HG02623 (cell line): Measurements from ENCODE around the gene URB2.
"Not testable (repeated sequence)": the region's sequence is repeated elsewhere in the genome, so short reads cannot be mapped to it uniquely, and the experiment has no call there.

Experiments used
- ATAC-seq: cut with Tn5 transposase; IDR thresholded peaks from one replicate; pipeline ENCODE4 v1.9.1; 2021; ENCODE audit warnings: moderate library complexity; ENCODE audit not compliant: unreplicated experiment

The URB2 gene

DNA sequence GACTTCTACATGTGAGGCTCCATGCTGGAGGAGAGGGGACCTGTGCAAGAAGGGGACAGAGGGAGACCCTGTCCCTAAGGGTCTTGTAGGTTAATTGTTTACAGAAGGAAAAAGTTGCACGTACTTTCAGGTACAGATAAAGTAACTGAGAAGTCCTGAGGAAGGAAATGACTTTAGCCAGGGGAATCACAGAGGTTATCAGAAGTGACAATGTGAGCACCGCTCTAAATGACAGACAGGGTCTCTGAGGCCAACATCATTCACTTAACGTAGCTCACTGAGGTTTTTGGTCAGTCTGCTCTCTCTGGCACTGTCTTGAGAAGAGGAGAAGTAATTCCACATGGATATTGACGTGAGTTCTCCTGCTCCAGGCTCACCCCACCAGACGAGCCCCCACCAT, 12.1 kb upstream of the URB2 start:
- no peak for ATAC-seq

DNA sequence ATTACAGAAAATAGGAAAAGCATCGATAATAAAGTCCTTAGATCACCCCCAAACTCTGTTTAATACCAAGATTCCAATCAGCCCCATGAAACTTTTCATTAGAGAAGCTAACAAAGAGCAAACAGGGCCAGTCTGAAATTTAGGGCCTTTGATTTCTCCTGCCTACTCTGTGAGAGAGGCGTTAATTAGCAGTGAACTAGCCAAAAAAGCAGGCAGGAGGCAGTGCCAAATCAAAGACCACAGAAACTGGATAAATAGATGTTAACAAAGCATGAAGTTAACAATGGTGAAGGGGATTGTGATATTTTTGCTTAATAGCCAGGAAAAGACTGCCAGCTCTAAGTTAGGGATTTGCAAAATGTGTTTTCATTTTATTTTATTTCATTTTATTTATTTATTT, 11.3 kb upstream of the URB2 start:
- no peak for ATAC-seq

DNA sequence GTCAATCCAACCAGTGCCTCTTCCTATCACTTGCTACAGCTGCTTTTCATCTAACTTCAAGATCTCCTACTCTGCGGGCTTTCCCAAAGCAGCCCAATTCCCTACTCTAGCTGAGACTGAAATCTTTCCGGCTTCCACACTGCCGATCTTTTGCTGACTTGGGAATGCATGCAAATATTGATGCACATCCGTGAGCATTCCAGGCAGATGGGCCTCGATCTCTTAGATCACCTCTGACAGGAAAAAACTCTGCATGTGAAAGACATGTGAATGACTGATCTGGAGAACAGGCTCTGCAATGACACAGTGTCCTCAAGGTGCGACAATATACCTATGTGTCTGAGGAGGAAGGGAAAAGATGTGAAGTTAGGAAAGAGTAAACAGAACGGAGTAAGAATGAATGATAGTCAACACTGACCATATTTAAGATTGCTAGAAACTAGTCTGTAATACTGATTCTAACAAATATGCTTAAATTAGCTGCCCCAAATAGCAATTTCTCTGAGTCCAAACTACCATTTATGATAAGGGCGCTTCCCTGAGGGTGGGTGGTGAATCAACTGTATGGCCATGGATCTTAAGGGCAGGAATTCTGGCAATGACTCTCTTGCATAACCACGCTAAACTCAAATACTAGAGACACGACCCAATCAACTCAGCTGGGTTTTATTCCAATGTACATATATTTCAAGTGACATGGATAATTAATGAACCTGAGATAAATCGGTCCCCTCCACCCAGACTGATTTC, 8.5 kb upstream of the URB2 start:
- no peak for ATAC-seq

DNA sequence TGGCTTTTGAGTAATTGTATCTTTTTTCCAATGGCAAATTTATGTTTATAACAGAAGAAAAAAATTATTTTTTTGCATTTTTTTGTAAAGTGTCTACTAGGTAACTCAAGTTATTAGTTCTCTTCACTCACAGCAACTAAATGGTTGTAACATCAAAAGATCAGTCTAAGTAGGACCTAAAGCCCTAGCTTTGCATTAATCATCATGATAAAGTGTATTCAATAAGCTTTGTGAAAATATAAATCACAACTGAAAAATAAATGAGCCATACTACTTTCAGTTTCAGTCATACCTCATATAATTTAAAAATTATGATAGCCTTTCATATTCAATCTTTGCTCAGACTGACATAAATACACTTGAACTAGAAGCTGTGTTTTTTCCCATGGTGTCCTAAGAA, 7.0 kb upstream of the URB2 start:
- no peak for ATAC-seq

DNA sequence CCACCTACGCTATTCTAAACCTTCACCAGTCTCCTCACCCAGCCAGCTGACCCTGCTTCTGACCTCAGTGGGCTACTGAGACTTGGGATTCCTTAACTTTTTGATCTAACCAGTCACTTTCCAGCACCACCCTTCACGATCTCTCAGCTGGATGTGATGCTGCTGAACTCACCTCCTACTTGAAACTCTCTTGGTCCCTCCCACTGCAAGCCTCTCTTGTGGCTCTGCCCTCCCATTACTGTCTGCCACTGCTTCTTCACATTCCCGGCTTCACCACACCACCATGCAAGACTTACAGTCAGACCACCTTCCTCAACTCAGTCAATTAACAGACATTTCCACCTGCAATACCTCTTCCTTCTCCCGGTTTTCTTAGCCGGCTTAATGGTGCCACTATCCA, 6.4 kb upstream of the URB2 start:
- no peak for ATAC-seq

DNA sequence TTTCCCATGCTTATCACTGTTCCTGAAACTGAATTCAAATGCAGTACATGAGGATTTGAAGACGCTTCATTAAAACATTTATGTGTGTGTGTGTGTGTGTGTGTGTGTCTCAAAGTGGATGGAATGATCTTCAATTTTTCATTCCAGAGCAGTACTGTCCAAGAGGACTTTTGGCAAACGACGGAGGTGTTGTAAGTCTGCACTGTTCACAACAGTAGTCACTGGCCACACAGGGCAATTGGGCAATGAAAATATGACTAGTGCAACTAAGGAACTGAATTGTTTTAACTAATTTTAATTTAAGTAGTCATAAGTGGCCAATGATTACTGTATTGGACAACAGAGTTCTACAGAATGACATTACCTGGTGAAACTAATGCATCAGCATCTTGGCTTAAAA, 5.2 kb upstream of the URB2 start:
- no peak for ATAC-seq

DNA sequence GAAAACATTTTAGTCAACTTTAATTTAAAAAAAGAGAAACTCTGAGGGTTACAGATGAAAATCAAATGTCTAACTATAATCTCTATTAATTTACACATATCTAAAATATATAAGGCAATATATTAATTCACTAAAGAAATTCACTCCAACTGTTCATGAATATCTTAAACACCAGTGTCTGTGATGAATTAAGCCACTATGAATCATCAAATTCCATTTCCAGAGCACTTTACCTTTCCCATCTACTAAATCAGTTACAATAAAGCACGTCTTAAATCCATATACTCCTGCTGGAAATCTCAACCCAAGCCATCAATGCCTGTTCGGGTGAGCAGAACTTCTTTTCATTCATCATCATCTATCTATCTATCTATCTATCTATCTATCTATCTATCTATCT, 4.4 kb upstream of the URB2 start:
- no peak for ATAC-seq

DNA sequence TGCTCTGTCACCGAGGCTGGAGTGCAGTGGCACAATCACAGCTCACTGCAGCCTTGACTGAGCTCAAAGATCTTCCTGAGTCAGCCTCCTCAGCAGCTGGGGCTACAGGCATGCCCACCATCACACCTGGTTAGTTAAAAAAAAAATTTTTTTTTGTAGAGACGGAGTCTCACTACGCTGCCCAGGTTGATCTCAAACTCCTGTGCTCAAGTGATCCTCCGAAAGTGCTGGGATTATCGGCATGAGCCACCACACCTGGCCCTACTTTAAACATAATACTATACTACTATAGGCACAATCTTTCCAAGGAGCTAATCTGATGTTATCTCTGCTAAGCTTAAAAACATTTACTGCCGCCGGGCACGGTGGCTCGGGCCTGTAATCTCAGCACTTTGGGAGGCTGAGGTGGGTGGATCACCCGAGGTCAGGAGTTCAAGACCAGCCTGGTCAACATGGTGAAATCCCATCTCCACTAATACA, 3.4 kb upstream of the URB2 start:
- ATAC-seq: not testable (repeated sequence)

DNA sequence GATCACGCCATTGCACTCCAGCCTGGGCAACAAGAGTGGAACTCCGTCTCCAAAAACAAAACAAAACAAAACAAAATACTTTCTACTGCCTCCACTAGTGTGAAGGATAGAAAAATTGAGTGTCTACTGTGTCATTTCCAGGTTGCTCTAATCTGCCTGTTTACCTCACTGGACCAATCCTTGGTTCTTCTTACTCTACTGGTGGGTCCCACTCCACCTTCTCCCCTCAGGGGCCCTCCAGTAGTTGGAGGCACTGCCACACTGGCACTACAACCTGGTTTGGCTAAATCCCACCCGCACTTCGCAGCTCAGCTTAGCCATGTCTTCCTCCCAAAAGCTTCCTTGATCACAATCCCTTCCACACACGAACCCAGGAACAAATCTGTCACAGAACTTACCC, 2.8 kb upstream of the URB2 start:
- ATAC-seq: no peak

DNA sequence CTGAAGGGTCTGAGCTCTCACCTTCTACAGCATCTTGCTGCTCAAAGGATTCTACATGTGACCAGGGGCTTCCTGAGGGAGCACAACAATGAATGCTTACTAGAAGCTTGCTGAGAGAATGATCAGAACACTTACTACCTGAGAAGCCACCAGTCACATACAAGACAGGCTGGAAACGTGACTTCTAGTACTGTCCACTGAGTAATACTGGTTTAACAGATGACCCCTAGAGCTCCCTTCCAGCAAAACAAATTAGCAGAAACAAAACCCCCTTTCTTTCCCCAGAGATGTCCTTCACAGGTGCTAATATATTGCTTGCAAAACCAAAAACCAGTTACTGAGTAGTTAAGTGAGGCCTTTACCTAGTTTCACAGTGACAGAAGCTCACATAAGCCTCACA, 2.2 kb upstream of the URB2 start:
- no peak for ATAC-seq

DNA sequence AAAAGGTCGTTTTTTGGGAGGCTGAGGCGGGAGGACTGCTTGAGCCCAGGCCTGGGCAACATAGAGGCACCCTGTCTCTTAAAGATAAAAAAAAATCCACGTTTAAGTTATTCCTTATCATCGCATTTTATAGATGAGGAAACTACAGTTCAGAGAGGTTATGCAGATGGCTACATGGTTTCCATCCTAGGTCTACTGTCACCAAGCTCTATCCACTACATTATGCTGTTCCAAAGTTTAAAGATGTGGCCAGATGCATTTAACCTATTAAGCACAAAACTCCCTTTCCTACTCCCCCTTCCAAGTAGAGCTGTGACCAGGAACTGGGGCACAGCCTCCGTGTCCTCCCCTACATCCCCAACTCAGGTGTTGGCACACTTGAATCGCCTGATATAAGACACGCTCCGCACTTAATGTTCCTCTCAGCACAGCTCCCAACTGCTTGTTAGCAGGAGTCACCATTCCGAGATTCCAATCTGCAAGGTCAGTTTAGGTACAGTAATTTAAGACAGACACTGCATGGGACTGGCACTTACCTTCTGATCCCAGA, 1.5 kb upstream of the URB2 start:
- no peak for ATAC-seq

DNA sequence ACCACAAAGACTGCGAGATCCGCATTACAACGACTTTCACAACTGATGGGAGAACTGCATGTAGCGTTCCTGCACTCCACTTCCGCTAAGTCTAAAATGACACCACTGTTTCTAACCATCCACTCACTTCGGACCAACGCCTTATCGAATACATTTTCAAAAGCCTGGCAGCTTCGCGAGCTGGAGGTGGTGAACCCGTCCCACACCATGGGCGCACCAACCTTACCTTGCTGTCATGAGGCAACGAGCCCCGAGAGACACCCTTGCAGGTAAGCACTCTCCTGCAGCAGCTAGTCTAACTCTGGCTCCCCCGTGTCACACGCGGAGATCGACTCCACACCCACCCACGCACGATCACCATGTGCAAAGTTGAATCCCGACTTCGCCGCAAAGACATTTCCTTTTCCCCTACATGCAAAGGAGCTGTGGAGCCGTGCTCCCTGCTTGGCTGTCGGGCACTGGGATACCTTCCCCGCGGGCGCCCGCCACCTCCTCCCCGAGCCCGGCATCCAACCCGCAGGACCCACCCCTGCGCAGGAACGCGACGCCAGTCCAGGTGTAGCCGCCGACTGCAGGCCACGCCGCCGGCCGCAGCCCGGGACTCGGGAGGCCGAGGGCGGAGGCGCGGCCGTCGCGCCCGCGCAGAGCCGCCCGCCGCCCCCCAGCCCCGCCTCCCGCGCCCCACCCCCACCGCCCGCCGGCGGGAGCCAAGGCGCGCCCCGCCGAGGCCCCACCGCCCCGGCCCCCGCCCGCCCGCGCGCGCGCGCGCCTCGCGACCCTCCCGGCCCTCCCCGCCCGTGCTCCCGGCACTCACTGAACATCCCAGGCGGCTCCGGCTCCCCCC, 754 bp upstream of the URB2 start:
- peak; percentile 33 for ATAC-seq

DNA sequence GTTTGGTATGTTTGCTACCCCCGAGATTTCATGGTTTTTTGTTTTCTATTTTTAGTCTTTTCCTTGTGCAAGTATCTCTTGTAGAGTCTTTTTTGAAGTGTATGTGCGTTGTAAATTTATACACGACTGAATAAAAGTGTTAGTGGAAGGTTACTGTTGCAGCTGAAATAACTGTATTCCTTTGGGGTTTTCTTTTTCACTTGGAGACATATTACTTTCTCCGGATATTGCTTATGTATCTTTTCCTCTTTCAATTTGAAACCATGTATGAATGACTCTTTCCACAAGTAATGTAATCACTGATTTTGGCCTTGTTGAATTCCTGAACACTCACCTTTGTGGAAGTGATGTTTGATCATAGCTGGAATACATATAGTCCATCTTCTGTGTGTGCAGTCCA, 956 bp downstream of the URB2 start:
- ATAC-seq: no peak

DNA sequence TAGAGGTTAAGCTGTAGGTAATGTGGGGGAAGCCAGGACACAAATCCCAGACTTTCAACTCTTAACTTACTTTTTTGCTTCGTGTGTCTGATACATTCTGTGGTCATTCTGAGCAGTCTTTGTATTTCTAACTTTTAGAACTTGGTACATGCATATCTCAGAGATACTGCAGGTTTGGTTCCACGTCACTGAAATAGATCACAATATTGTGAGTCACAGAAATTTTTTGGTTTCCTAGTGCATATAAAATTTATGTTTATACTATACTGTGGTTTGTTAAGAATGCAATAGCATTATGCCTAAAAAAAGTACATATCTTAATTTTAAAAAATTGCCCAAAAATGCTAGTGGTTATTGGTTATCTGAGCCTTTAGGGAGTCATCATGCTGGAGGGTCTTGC, 3.2 kb downstream of the URB2 start:
- no peak for ATAC-seq

DNA sequence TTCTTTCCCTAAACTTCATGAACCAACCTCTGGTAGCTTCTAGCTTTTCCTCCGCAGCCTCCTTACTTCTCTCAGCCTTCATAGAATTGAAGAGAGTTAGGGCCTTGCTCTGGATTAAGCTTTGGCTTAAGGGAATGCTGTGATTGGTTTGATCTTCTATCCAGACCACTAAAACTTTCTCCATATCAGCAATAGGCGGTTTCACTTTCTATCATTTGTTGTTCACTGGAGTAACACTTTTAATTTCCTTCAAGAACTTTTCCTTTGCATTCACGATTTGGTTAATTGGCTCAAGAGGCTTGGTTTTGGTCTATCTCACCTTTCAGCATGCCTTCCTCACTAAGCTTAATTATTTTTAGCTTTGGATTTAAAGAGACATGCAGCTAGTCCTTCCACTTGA, 5.1 kb downstream of the URB2 start:
- ATAC-seq: no peak

DNA sequence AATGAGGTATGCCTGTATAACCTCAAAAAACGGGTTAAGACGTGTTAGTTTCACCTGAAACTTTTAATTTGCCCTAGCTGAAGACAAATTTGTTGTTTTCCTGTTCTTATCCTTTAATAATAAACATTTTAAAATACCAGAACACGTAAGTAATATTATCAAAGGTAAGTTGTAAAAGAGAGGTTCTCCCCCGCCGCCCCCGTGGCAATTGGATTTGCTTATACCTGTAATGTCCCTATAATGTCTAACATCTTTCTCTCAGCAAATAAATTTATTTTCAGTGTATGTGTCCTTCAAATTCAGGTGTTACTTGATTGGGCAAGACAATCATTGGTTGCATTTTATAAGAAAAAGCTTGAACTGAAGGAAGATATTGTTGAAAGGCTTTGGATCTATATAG, 5.9 kb downstream of the URB2 start:
- no peak for ATAC-seq

DNA sequence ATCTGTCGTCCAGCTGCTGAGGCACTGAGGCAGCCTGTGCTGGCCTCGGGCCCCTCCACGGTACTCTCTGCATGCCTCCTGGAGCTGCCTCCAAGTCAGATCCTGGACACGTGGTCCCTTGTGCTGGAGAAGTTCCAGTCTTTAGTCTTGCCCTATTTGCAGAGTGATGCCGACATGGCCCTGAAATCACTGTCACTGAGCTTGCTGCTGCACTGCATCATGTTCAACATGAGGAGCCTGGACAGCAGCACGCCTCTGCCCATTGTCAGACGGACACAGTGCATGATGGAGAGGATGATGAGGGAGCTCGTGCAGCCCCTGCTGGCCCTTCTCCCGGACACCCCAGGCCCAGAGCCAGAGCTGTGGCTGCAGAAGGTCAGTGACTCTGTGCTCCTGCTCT, 10.0 kb downstream of the URB2 start:
- ATAC-seq: no peak

DNA sequence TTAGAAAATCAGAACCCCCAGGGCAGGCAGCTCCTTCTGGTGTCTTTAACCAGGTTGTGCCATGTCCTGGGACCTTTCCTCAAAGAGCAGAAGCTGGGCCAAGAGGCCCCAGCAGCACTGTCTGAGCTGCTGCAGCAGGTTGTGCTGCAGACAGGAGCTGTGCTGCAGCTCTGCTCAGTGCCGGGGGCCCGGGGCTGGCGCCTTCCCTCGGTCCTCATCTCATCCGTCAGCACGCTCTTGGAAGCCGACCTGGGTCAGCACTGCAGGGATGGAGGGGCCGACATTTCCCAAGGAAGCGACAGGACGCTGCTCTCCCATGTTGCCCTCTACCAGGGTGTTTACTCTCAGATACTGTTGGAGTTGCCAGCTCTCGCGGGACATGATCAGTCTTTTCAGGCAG, 11.7 kb downstream of the URB2 start:
- no peak for ATAC-seq

DNA sequence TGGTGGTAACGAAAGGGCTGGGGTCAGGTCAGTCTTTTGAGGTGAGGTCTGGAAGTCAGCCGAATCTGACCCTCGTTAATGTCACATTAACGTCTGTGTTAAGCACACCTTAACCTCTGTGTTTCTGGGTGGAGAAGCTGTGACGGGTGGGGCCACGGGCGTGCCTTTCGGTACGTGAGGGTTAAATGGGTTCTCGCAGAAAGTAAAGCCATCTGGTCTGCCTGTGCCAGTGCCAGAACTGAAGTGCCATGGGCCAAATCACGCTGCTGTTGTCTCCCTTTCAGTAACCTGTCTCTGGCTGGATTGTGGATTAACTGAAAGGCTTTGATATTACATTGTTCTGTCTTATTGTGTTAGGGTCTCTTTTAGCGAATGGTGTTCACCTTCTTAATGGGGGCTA, 14.4 kb downstream of the URB2 start:
- no peak for ATAC-seq

DNA sequence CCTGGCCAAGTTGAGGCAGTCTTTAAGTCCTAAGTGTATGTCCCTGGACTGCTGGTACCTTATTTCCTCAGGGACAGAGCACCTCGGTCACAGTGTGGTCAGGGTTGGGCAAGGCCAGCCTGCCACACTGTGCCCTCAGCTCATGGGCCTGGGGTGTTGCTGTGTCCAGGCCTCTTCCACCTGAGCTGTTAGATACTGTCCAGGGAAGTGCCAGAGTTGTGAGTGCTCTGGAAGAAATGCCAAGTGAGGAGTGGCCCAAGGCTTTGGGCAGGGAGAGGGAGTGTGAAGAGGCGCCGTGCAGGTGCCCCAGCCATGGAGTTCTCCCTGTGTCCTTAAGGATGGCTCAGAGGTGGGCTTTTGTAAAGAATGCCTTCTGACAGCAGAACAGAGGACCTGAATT, 15.3 kb downstream of the URB2 start:
- no peak for ATAC-seq

DNA sequence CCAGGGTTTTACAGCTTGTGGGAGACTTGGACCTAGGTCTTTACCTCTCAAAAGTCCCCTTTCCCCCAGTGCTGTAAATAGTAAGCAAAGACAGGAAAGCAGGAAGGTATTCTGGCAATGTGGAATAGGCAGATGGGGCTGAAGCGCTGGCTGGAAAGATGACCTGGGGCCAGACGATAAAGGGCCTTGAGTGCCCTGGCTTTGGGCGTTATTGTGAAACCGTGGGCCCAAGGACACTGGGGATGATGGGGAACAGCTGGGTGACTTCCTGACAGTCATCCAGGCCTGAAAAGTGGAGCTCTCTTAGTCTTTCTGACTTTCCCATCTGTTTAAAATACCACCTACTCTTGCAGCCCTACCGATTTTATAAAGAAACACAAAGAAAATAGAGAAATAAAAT, 16.3 kb downstream of the URB2 start:
- no peak for ATAC-seq

DNA sequence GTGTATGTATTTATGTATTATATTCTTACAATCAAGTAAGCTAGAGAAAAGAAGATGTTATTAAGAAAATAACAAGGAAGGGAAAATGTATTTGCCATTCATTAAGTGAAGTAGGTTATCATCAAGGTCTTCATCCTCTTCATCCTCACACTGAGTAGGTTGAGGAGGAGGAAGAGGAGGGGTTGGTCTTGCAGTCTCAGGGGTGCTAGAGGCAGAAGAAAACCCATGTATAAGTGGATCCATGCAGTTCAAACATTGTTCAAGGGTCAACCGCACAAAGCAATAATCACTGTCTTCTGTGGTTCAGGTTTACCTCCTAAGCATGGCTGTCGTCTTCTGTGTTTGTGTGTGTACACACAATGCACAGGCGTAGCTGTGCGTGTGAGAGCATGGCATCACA, 16.9 kb downstream of the URB2 start:
- ATAC-seq: no peak
